Germinal center (tissue), 1 donor: ENCODE data around the gene SLC6A8.
"Not testable (repeated sequence)": the region's sequence is repeated elsewhere in the genome, so short reads cannot be mapped to it uniquely, and the experiment has no call there.

Experiments
- DNase-seq: peaks from one replicate; pipeline ENCODE4 v3.0.0; 2012; ENCODE audit warnings: mixed read lengths, low spot score

Gene SLC6A8

DNA sequence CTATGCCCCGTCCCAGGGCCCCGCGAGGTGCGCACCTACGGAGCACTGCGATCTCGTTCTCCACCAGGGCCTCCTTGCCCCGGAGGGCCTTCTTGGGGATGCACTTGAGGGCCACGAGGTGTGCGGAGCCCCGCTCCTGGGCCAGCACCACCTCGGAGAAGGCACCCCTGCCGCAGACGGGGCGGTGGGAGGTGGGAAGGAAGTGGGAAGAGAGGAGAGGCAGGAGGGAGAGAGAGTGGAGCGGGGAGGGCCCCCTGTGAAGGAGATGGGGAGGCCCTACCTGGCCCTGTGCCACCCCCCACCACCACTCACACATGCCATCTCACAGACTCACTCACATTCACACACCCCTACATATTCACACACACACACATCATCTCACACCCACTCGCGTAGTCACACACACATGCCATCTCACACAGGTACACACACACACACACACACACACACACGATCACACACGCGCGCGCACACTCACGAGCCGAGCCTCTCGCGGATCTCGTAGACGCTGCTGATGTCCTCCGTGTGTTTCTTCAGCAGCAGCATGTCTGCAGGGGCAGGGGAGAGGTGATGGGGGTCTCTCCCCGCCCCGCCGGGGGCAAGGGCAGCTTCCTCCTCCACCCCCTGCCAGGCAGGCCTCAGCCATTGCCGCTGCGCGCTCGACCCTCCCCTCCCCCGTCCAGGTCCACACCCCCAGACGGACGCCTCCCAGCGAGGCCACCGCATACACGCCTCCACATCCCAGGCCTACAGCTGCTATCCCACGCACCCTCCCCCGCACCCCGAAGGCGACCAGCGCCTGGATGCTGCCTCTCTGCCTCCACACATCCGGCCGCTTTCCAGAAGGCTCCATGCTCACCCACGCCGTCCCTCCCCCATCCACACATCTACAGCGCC is 14.9 kb upstream of the SLC6A8 start:
- DNase-seq: no peak

DNA sequence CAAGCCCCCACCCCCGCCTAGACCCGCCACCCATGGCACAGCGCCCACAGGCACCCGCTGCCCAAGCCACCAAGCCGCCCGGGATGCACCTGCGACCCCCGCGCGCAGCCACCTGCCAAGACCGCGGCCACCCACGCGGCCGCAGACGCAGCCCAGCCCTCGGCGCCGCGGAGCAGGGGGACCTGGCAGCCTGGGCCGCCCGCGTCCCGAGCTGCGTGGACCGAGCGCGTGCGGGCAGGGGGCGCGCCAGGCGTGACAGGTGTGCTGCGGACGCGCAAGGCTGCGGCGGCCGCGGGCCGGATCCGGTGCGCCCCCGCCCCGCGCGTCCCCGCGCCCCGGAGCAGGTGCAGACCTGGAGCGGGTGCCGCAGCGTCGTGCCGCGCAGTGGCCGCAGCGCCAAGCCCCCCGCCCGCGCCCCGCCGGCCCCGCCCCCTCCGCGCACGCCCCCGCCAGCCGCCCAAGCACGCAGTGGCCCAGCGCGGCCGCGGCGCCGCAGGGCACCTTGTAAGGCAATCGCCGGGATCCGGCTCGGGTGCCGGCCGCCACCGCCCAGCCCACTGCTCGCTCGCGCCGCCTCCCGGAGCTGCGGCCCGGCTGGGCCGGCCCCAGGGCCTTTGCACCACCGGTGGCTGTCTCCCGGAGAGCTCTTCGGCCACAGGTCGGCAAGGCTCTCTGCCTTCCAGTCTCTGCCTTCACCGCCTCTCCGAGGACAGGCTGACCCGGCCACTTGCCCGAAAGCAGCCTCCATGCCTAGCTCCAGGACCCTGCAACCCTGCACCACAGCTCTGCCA is 14.1 kb upstream of the SLC6A8 start, which contains the start of gene PNCK:
Gene PNCK, minus strand, starts transcription at position 386 of the 791 bp plus-strand sequence. CDS start 737 bp downstream, outside the sequence.
- no peak for DNase-seq

DNA sequence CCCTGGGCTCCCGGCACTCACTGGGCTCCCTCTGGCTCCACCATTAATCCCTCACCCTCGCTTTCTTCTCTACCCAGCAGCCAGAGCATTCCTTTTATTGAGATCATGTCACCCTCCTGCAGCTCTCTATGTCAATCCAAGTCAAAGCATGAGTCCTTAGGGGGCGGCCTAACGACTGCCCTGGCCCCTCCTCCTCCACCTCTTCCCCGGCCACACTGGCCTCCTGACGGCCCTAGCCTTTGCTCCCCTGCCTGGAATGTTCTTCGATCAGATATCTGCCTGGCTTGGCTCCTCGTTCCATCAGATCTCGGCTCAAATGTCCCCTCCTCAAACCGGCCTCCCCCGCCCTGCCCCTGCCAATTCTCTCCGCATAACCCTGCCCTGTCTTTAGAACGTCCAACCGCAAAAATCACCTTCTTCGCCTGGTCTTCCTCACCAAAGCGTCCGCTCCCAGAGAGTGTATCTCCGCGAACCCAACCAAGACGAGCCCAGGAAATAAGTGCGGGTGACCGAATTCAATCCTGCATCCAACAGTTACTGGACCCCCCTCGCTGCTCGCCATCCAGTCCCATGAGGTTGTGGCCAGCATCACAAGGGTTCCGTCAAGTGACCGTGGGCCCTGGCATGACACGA is 13.4 kb upstream of the SLC6A8 start:
- no peak for DNase-seq

DNA sequence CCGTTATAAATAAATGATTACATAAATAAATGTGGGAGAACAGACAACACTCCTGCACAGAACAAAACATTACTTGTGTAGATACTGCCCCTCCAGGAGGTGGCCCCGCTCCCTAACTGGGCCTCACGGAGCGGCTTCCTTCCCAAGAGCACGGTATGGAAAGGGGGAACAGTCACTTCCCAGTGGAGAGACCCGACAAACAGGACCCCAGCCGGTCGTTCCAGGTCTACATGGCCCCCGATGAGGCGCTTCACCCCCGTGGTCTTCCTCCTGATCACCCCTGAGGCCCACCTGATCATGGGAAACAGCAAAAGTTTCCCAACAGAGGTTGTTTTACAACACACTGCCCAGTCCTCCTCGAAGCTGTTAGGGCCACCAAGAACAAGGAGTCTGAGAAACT is 6.6 kb upstream of the SLC6A8 start:
- no peak for DNase-seq

DNA sequence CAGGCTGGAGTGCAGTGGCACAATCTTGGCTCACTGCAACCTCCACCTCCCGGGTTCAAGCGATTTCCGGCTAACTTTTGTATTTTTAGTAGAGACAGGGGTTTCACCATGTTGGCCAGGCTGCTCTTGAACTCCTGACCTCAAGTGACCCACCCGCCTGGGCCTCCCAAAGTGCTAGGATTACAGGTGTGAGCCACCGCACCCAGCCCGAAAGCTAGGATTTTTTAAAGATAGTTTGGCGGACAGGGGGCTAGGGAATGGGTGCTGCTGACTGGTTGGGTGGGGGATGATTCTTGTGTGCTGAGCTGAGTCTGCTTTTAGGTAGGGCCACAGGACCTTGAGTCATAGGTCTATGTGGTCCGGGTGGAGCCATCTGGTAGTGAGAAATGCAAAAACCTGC is 4.2 kb upstream of the SLC6A8 start:
- DNase-seq: not testable (repeated sequence)

DNA sequence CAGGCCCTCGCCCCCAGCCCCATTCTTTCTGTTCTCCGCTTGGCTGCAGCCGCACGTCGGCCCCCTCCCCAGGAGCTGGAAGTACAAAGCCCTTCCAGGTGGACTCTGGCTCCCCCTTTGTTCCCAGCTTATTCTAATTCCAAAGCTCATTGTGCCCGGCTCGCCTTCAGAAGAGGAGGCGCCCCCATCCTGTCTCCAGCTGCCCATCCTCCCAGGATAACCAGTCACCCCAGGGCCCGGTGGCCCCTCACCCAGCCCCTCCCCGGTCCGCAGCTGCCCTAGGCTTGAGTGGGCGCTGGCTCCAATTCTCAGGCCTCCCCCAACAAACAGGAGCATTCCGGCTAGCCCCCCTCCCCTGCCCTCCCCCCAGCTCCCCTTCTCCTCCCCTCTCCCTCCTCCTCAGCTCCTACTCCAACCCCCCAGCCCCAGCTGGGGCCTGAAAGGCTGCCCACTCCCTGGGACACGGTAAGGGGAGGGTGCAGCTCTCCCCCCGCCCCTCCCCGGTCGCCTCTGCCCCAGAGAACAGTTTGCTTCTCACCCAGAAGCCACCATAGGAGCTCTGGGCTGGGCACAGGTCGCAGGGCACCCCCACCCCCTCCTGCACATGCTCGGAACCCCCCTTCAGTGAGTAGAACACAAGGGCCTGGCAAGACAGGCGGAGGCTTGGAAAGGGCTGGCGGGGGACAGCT is 3.1 kb upstream of the SLC6A8 start:
- DNase-seq: no peak

DNA sequence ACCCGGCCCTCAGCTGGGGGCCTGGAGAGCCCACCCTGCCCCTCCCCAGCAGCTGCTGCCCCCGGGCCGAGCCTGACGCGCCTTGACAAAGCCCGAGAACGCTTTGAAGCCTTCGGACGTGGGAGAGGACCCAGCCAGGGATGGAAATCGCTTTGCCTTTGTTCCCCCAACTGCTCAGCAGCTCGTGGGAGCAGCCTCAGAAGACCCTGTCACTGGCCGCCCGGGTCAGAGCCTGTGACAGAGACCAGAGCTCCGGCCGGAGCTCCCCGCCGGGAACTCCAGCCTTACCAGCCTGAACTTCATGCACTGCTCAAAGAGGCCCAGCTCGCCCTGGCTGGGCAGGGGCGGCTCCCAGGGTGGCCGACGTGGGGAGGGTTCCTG is 2.6 kb upstream of the SLC6A8 start:
- DNase-seq: no peak

DNA sequence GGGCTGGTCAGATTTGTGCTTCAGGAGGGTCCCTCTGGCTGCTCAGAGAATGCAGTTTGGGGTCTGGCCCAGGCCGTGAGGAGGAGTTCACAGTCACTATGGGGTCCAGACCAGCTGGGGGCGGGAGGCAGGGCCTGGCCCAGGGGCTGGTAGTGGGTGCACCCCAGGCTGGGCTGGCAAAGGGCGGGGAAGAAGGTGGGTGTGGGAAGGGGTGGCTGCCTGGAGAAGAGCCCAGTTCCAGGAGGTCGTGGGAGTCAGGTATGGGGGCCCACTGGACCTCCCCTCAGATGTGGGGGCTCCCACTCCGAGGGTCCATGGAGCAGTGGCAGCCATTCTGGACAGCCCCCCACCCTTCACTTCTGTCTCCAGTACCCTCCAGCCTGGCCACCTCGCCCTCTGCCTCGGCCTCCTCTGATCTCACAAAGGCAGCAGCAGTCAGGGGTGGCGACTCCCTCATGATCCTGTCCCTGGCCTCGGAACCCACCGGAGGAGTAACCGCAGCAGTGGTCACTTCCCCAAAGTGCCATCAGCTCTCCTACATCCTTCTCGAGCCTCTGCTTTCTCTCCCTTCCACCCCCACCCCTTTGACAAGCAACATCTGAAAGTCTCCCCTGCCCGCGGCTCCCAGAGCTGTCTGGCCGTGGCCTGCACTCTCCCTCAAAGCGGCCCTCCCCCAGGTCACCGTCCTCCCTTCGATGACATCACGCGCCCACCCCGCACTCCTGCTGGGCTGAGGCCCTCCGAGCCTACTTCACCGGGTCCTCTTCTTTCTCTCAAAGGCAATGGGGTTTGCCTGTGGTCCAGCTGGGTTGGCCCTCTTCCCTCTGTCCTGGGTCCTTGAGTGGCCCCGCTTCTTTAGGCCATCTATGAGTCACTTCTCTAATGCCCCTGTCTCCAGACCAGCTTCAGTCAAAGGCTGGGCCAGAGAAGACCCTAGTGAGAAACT is 1.7 kb upstream of the SLC6A8 start:
- no peak for DNase-seq

DNA sequence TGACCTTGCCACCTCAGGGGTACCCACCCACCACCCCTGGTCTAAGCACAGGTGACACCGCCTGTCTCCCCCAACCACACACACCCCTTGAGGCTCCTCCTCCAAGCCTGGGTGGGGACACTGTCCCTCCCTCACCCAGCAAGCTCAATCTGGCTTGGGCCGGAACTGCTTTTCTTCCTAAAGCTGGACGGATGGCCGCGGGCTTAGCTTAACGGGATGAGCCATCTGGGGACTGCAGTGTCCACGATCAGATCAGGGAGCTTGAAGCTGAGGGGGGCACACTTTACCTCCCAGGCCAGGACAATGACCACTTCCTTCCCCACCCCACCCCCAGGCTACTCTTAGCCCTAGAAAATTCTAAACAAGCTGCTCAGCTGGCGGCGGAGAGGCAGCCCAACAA is 1.0 kb upstream of the SLC6A8 start:
- DNase-seq: no peak

DNA sequence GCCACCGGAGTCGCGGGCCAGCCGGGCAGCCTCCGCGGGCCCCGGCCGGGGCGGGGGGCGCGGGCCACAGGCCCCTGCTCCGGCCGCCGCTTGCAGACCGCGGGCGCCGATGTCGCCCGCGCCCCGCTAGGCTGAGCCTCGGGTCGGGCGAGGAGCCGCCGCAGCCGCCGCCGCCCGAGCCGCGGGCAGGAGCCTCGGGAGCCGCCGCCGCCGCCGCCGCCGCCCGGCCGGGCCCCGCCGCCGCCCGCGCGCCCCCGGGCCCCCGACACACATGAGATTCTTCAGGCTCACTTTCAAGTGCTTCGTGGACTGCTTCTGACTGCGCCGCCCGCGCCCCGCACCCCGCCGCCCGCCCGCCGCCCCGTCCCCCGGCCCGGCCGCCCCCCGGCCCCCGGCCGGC is 345 bp downstream of the SLC6A8 start:
- no peak for DNase-seq

DNA sequence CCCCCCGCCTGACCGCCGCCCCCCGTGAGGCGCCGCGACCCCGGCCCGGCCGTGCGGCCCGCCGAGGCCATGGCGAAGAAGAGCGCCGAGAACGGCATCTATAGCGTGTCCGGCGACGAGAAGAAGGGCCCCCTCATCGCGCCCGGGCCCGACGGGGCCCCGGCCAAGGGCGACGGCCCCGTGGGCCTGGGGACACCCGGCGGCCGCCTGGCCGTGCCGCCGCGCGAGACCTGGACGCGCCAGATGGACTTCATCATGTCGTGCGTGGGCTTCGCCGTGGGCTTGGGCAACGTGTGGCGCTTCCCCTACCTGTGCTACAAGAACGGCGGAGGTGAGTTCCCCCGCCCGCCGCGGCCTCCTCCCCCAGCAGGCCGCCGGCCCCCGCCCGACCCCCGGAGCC is 780 bp downstream of the SLC6A8 start:
- no peak for DNase-seq

DNA sequence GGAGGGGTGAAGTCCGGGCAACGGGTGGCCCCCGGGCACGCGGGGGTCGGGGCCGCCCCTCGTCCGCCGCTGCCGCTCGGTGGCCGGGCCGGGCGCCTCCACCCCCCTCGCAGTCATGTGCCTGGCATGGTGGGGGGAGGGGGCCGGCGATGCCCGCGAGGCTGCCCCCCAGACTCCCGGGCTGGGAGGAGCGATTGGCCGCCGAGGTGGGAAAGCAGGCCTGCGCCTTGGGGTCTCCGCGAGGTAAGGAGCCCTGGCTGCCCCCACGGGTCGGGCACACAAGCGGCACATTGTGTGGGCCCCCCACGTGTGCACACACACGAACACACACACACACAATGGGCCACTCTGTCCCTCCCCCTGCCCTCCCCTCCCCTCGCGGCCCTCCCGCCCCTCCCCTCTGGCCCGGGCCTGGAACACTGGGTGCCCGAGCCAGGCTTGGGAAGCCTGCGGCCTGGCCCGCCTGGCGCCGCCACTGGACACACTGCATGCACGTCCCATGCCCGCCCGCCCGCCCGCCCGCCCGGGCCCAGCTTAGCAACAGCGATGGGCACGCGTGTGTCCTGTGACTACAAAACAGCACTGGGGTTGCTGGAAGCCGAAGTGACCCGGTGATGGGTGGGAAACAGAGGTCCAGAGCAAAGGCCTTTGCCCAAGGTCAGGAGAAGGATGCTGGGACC is 1.3 kb downstream of the SLC6A8 start:
- DNase-seq: no peak

DNA sequence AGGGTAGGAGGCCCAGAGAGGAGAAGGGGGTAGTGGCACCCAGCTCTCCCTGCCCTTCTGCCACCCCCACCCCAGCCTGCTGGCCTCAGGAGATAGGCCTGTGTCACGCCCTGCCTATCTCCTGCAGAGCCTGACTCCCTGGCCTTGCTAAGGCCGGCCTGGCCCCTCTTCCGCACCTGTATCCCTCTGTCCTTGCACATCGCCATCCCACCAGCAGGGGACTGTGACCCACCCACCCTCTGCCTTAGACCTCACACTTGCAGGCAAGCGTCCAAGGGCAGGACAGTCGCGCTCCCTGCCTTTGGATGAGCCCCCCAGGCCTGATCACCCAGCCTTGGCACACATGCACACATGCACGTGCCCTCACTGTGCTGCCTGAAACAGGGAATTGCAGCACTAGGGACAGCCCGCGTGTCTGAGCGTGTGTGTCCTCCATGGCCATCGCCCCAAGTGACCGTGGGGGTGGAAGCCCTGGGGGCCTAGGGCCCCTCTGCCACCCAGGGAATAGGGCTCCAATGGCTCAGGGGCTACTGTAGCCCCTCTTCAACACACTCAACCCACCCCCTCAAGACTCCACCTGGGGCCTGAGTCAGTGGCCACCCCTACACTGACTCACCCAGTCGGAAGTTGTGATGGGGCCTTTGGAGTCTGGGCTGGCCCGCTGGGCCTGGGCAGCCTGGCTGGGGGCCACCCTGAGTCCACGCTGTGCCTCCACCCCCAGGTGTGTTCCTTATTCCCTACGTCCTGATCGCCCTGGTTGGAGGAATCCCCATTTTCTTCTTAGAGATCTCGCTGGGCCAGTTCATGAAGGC is 2.1 kb downstream of the SLC6A8 start:
- DNase-seq: no peak

DNA sequence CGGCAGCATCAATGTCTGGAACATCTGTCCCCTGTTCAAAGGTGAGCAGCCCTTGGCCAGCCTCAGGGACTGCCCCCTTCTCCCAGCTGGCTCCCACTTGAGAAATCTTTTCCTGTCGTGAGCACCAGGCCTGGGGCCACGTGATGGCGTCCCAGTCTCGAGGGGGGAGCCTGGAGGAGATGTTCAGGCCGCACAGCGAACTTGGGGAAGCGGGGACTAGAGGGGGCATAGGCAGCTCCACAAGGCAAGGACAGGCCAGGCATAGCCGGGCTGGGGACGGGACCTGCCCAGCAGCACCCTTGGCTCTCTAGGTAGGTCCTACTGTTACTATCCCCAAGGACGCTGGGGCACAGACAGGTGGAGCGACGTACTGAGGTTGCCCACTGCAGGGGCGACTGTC is 2.7 kb downstream of the SLC6A8 start:
- DNase-seq: no peak

DNA sequence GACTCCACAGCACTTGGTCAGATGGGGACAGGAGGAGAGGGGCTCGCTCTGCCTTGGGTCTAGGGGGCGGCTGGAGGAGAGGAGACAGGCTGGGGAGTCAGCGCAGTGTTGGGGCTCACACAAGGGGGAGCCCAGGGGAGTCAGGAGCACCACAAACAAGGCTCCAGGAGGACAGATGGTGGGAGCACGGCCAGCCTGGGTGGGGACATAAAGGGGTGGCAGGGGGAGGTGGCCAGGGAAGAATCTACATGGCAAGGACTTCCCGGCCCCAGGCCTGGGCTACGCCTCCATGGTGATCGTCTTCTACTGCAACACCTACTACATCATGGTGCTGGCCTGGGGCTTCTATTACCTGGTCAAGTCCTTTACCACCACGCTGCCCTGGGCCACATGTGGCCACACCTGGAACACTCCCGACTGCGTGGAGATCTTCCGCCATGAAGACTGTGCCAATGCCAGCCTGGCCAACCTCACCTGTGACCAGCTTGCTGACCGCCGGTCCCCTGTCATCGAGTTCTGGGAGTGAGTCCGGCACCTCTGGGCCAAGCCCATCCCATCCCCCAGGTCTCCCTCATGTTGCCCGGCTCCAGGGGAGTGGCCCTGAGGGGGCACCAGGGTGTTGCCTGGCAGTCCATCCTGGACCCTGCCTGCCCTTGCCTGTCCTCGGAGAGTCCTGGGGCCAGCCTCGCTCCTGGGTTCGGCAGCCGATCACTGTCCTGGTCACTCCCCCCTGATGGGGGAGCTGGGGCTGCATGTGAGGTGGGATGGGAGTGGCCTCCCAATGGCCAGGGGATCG is 3.5 kb downstream of the SLC6A8 start:
- not testable (repeated sequence) for DNase-seq

DNA sequence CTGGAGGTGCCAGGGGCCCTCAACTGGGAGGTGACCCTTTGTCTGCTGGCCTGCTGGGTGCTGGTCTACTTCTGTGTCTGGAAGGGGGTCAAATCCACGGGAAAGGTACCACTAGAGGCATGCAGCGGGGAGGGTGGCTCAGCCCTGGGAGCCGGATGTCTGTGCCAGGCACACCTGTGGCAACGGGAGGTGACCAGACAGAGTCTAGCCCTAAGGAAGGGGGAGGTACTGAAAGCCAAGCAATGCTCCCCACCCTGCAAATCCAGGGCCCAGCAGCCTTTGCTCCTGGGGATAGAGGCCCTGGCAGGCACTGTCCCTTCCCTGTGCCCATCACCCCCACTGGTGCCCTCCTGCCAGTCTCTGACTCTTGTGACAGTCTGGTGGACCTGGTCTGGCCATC is 4.3 kb downstream of the SLC6A8 start:
- DNase-seq: no peak

DNA sequence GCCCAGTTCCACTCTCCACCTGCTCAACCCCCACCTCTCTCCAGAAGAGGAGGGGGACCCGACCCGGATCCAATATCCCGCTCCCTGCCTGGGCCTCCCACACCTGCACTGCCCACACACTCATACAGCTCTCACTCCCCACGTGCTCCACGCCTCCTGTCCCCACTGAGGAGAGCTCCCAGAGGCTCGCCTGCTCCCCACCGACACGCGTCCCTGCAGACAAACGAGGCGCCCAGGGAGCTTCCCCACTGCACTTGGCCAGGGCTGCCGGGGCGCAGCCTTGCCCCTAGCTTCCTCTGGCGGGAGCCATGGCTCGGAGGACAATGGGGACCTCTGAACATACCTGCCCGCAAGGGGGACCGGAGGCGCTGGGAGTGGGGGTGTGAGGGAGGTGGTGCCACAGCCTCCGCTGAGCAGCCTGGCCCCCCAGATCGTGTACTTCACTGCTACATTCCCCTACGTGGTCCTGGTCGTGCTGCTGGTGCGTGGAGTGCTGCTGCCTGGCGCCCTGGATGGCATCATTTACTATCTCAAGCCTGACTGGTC is 5.0 kb downstream of the SLC6A8 start:
- DNase-seq: no peak
